ENCODE results near the gene THBS3. TPM values are rescaled to one million over a fixed set of nuclear protein-coding genes. Genes with fewer than 3 reads are reported as not detected.

Gene THBS3
- total RNA-seq, 1 donor, result 32.8 TPM

- no peak for TF ChIP-seq CTCF (IDR thresholded peaks at IDR 0.05; ENCODE audit: insufficient read depth, low read depth, low read length)
- no peak overlapping the region for H3K4me3 ChIP-seq (ENCODE audit: low read depth, low read length)
- DNase-seq (ENCODE audit: low read depth), result no peak
These were observed 23.9 kb downstream of the THBS3 start for GRCh38 chr1:155183775-155184221.

GRCh38 chr1:155182052-155182550 is 25.6 kb downstream of the THBS3 start:
- no peak for TF ChIP-seq CTCF (IDR thresholded peaks at IDR 0.05; ENCODE audit: insufficient read depth, low read depth, low read length)
- no peak for DNase-seq (ENCODE audit: low read depth)
- H3K4me3 ChIP-seq (ENCODE audit: low read depth, low read length), result no peak overlapping the region

- DNase-seq (ENCODE audit: low read depth), result no peak
- H3K4me3 ChIP-seq (ENCODE audit: low read depth, low read length), result no peak overlapping the region
- TF ChIP-seq CTCF (IDR thresholded peaks at IDR 0.05; ENCODE audit: insufficient read depth, low read depth, low read length), result no peak
These were observed 26.2 kb downstream of the THBS3 start for GRCh38 chr1:155181371-155182051.

- TF ChIP-seq CTCF (IDR thresholded peaks at IDR 0.05; ENCODE audit: insufficient read depth, low read depth, low read length), result no peak
- H3K4me3 ChIP-seq (ENCODE audit: low read depth, low read length), result no peak overlapping the region
- DNase-seq (ENCODE audit: low read depth), result no peak
These were observed 28.3 kb downstream of the THBS3 start for GRCh38 chr1:155179112-155180031.

- no peak overlapping the region for H3K4me3 ChIP-seq (ENCODE audit: low read depth, low read length)
- no peak for TF ChIP-seq CTCF (IDR thresholded peaks at IDR 0.05; ENCODE audit: insufficient read depth, low read depth, low read length)
- no peak for DNase-seq (ENCODE audit: low read depth)
These were observed 29.1 kb downstream of the THBS3 start for GRCh38 chr1:155178441-155179111.

- no peak for TF ChIP-seq CTCF (IDR thresholded peaks at IDR 0.05; ENCODE audit: insufficient read depth, low read depth, low read length)
- no peak overlapping the region for H3K4me3 ChIP-seq (ENCODE audit: low read depth, low read length)
- no peak for DNase-seq (ENCODE audit: low read depth)
These were observed 29.8 kb downstream of the THBS3 start for GRCh38 chr1:155177918-155178281.
